GM18520 (cell line): ENCODE results near the gene S100PBP.

Source experiments
- ATAC-seq: cut with Tn5 transposase; IDR thresholded peaks from one replicate; pipeline ENCODE4 v1.9.1; 2021; ENCODE audit not compliant: unreplicated experiment

S100PBP gene

DNA sequence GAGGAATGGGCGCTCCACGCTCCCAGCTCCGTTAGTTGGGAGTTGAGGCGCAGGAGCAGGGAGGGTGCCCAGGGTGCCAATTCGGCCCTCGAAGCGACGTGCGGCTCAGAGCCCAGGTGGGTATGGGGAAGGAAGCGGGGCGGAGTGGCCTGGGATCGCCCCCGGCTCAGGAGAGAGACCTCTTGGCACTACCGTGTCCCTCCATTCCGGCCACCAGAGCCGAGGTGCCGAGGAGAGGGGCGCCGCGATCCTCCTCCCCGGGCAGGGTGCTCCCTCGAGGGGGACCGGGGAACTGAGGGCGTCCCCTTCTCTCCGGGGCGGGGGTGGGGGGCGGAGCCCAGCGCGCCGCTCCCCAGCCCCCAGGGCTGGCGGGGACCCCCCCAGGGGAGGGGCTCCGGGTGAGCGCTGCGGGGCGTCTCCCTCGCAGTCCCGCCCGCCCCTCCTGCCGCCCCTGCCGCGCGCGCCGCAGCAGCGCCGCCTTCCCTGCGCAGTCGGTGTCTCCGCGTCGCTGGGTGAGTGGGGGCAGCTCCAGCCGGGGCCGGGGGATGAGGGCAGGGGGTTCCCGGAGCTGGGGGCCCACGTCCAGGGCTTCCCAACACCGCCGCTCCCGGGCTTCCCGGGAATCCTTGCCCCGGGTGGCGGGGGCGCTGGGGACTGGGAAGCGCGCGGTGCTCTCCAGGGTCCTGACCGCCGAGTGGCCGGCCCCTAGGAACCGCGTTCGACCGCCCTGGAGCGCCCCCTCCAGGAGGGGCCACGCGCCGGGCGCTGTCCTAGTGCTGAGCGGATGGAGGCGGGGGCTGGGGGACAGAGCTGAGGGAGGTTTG, 68.8 kb downstream of the S100PBP start, which contains the start of gene HPCA:
TSS of gene HPCA (plus strand) at position 488 of the 824 bp plus-strand sequence. CDS start 2,408 bp downstream, outside the sequence.
- no peak for ATAC-seq

DNA sequence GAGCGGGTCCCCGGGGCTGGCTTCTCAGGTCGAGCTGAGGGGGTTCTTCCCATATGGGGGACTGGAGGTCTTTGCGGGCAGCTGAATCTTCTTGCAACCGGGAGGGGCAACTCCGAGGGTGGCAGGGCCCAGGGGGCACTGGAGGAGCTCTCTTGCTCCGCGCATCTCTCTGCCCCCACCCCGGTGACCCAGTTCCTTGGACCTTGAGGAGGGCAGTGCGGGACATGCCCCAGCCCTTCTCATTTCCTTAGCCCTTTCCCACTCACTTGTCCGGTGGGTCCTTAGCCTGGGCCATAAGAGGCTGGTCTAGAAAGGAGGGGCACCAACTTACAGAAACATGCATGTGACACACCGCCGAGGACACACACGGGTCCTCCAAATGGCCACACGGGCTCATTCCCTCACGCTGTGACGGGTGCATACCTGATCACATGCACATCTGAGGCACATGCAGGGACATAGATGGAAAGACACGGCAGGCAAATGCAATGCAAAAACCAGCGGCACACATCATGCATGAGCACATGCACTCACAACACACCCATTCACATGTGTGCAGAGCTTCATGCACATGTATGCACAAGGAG, 69.5 kb downstream of the S100PBP start:
- ATAC-seq, result no peak

DNA sequence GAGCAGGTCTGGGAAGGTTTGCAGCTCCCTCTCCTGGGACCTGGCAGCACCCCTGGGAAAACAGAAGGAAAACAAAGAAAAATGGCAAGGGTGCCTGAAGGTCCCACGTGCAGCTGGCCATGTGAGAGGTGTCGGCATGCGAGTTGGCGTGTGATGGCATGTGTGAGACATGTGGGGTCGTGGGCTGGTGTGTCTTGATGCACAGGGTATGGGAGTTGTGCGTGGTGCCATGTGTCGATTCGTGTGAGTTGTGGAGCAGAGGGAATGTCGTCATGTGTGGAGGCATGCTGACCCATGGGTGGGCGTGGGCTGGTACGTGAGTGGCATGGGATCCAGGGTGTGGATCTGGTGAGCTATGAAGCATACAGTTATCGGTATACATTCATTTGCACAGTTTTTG, 70.2 kb downstream of the S100PBP start:
- ATAC-seq, result no peak

DNA sequence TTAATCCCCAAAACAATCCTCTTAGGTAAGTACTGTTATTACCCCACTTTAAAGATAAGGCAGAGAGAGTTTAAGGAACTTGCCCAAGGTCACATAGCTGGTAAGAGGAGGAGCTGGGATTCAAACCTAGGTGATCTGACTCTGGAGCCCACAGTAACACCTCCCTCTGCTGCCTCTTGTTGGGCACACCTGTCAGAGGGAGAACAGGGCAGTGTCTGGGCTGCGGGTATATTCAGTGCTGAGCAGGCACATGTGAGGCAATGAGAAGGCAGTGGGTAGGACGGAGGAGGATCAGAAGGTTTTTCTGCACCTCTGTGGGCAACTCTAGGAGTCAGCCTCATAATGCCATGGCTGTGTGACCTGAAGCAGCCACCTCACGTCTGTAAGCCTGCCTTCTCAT, 70.7 kb downstream of the S100PBP start:
- no peak for ATAC-seq

DNA sequence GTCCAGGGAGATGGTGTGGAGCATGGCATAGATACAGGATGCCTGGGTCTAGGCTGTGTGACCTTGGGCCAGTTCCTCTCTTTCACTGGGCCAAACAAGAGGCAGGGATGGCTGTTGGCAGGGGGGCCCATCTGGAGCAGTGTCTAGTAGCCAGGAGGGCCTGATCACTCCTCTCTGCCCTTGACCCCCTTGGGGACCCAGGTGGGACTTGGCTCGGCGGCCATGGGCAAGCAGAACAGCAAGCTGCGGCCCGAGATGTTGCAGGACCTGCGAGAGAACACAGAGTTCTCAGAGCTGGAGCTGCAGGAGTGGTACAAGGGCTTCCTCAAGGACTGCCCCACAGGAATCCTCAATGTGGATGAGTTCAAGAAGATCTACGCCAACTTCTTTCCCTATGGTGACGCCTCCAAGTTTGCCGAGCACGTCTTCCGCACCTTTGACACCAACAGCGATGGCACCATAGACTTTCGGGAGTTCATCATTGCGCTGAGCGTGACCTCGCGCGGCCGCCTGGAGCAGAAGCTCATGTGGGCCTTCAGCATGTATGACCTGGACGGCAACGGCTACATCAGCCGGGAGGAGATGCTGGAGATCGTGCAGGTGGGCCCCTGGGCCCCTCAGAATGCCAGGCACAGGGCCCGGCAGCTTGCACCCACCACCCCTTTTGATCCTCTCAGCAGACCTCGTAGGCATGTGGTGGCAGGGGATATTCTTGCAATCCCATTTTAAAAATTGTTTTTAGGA, 71.4 kb downstream of the S100PBP start:
- ATAC-seq, result no peak

DNA sequence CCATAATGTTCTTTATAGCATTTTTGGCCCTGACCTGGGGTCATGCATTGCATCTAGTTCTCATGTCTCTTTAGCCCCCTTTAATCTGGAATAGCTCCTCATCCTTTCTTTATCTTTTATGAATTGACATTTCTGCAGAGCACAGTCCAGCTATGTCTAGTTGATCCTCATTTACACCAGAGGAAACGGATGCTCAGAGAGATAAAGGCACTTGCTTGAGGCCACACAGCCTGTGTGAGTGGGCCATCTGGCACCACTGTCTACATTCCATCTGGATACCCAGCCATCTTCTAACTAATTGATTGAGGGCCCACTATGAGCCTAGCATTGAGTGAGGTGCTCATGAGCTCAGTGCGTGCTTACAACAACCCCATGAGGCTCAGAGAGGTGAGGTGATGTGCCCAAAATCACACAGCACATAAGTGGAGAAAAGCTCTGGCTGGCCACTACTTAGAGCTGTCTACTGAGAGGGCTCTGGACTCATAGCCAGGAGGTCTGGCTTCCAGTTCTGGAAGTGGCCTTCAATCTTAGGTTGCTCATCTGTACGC, 72.4 kb downstream of the S100PBP start:
- no peak for ATAC-seq

DNA sequence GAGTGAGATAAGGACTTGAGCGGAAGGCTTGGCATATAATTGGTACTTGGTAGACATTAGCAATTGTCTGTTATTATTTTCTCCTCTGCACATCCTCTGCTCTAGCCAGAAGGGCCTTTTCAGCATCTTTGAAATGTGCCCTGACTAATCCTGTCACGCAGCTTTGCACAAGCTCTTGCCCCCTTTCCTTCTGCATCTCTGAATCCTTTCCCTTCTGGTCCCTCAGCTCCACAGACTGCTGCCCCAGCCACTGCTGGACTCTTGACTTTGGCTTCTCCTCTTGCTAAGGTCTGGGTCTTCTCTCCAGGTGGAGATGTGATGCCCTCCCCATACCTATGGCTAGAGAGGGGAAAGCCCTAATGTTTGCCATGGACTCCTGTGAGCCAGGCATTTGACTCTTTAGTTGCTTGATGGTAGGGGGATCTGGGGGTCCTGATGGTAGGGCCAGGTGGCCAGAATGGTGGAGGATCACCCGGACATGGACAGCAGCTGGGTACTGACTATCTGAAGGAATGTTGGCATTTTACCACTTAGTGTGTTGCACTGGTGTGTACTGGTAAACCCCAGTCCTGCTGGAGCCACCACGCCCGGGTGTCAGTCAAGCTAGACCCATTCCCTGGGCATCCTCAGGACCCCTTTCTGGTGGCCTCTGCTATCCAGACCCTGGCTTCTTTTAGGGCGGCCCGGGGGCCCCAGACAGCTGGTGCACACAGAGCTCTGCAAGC, 73.2 kb downstream of the S100PBP start:
- ATAC-seq, result no peak

DNA sequence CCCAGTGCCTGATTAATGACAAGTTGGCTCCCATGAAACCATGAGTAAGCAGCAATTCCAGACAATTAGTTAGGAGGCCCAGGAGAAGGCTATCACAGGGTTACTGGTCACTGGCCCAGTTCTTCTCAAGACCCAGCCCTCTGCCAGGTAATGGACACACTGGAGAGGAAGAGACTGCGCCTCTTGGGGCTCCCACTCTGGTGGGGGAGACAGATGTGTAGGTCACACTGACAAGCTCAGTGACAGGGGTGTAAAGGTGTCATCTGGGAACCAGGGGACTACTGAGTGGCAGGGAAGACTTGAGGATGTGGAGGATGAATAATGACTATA, 73.8 kb downstream of the S100PBP start:
- ATAC-seq, result no peak

DNA sequence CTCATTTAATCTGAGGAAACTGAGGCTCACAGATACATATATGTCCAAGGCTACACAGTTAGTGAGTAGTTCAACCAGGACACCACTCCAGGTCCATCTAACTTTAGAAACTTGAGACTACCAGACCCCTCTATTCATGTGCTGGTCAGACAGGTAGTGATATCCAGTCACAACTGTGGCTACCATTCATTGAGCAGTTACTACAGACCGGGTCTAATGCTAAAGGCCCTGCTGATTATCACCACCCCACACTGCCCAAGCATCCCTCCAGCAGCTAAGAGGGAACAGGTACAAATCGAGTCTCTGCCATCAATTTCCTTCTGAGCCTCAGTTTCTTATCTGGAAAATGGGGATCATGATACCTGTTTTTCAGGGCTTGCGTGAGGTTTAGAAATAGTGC, 74.2 kb downstream of the S100PBP start:
- no peak for ATAC-seq

DNA sequence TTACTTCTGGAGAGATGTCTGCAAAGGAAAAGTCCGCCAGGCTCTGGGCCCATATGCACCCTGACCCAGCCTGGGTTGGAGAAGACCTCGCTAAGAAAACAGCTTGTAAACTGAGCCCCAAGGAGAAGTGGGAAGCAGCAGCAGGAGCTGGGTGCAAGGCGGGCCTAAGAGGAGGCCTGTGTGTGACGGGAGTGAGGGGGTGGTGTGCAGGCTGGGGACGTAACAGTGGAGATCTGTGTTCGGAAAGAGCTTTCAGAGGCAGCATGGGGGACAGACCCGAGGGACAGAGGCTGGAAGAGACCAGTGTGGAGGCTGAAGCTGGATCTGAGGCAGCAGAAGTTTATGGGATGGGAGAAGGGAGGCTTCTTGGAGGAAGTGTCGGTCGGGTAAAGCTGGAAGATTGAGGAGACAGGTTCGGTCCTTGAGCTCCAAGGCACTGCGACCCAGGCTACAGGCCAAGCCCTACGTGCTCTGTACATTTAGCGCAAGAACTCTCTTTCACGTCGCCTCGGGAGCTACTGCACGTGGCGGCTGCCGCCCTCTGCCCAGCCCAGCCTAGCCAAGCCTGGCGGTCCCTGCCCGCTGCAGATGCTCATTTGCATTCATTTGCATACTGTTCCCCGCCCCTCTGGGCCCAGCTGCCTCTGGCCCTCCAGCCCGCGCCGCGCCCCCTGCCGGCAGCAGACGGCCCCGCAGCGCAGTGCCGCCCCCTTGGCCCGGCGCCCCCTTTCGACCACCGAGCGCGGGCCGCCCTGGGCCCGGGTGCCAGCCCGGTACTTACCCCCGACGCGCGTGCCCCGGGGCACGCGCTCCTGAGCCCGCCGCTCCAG, 75.1 kb downstream of the S100PBP start:
- no peak for ATAC-seq

DNA sequence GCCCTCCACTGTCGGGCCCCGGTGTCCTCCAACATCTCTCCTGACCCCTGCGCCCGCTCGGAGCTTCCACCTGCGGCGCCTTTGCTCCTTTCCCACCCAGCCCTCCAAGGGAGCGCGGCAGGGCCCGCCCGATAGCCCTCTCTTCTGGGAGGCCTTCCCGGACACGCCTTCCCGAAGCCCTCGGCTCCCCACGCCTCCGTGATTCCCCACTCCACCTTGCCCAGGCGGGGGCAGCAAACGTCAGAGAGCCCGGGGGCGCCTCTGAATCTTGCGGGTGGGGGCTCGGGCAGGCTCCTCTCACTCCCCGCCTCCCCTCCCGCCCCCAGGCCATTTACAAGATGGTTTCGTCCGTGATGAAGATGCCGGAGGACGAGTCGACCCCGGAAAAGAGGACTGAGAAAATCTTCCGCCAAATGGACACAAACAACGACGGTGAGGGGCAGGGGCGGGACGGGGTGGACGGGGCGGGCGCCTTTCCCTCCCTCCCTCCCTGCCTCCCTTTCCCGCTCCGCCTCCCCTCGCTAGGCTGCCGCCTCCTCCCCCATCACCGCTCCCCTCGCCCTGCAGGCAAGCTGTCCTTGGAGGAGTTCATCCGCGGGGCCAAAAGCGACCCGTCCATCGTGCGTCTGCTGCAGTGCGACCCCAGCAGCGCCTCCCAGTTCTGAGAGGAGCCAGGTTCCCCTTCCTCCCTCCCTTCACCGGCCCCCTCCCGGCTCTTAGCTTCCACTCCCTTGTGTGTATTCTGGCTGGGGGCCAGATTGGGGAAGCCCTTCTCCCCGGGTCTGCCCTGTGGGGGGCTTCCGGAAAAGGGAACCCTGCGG, 76.0 kb downstream of the S100PBP start:
- no peak for ATAC-seq

DNA sequence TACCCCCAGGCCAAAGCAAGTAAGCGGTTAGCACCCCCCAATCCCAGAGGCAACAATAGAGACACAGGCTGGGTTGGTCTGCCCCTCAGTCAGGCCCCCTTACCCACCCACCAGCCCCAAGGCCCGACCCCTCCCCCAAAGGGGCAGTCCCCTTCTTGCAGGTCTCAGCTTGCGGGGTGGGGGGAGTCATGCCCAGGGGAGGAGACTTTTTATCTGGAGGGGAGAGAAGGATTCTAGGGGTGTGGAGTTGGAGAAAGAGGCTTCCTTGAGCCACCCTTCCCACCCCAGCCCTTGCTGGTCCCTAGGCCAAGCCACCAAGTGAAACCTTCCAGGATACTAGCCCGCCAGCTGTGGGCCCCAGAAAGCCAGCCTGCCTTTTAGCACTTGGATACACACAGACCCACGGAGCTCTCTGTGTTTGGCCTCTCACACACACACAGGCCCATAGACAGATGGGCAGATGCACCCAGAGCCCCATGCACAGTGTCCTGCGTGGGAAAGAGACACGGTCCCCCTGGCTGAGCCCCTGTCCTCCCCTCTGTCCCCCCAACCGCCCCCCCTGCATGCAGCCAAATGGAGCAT, 76.7 kb downstream of the S100PBP start:
- no peak for ATAC-seq

DNA sequence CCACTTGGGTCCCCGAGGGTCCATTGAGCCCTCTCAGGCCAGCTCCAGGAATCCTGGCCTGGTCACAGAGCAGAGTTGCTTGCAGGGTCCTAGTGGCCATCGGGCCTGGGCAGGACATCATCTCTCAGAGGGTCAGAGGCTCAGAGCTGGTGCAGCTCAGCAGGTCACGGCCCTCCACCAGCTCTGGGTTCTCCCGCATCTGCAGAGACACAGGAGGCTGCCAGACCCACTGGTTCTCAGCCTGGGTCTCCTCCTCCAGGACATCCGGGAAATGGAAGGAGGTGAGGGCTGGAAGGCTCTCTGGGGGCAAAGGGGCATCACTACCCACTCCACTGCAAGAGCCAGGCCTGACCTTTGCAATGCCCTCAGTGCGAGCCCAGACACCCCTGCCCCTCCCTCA, 77.2 kb downstream of the S100PBP start:
- no peak for ATAC-seq

DNA sequence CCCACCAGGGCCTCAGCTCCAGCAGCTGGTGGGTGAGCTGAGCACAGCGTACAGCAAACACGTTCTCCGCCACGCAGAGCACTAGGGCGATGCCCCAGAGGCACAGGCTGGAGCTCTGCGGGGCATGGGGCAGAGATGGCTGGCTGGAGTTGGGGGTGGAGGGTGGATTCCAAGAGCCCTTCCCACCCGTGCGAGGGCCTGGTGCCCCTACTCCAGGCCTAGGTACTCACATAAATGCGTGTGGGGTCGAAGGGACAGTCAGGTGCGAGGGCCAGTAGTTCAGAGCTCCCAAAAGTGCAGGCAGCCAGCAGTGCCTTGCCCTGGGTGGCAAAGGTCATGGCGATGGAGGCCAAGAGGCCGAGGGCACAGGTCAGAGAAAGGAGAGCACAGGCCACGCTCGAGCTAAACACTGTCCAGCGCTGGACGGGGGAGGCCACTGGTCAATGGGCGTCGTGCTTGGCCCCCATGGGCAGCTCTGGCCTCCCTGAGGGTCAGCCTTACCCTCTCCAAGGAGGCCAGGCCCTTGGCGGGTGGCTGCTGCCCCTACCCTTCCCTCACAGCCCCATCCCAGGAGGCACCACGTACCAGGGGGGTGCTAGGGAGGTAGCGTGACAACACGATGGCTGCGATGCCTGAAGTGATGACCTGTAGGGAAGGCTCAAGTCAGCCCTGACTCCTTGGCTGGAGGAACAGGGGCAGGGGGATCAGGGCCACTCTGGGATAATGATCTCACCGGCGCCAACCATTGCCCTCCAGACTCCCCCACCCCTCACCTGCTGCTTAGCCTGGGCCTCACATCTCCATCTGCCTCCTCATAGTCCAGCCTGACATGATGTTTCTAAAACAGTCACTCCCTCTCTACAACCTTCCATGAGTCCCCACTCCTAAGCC, 78.1 kb downstream of the S100PBP start:
- no peak for ATAC-seq

DNA sequence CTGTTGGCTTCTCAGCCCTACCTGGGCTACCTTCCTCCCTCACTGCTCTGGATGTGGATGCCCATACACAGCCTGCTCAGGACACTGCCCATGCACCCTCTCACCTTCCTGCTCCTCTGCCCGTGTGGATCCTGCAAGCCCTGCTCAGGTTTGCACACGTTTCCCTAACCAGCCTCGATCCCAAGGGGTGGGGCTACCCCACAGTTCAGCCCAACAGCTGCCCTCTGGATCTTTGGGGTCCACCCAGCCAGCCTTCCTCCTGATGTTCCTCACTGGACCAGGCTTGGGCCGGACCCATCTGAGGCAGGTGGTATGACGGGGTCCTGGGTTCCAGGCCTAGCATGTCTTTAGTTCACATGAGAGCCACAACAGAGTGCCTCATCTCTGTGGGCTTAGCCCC, 79.0 kb downstream of the S100PBP start:
- ATAC-seq, result no peak

DNA sequence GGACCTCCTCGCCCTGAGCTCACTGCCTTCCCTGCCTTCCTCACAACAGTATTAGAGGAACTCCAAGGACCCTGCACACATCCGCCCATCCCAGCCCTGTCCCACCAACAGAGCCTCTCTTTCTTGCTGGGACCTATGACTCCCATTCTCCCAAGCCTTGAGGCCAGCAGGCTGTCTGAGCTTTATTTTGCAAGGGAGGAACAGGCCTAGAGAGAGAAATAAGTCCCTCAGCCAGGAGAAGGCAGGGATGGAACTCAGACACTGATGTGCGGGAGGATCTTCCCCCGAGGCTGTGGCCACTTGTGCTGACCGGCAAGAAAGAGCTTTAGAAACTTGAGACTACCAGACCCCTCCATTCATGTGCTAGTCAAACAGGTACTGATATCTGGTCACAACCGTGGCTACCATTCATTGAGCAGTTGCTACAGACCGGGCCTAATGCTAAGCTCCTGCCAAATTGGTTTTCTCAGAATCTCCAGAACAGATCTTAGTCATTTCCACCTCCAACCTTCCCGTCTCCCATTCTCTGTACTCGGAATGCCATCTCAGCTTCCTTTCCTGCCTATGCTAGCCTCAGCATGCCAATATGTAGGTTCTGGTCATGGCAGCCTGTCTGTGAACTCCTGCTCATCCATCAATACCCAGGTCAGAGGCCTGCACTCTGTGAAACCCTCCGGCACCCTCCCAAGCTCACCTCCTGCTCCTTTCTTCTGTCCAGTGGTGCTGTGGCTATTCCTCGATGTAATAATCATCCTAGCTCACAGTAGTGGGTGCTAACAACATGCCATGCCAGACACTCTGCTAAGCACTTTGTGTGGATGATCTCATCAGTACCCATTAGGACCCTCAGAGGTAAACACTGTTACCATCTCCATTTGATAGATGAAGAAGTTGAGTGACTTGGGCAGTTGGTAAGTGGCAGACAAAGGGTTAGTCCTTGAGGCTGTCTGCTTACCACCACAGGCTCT, 79.9 kb downstream of the S100PBP start:
- no peak for ATAC-seq

DNA sequence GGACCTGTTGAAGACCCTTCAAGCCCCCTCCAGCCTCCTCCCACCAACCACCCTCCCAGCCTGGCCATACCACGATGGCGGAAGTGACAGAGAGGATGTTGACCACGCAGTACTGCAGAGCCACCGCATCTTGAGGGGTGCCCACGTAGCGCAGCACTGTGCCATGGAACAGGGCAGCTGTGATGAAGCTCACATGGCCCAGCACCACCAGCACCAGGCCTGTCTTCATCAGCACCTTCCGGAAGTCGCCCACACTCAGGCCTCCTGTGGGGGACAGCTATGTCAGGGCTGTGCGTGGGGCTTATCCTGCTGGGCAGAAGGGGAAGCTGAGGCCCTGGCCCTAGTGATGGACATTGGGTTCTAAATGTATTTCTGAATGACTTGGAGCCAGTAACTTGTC, 80.6 kb downstream of the S100PBP start:
- ATAC-seq, result no peak
